D341Med (cell line): ENCODE data around the gene GP5.

Experiments
- DNase-seq: peaks from one replicate; pipeline ENCODE4 v3.0.0; 2012; ENCODE audit warnings: low spot score

The GP5 gene

DNA sequence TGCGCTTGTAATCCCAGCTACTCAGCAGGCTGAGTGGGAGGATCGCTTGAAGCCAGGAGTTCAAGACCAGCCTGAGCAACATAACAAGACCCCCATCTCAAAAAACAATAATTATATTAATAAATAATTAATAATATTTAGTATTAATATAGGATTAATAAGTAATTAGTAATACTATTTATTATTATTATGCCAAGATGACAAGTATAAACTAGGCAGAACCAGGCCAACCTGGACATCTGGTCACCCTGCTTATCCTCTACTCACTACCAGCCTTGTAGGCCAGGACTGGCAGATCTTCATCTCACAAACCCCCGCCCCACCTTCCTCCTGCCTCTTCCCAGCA lies 48.4 kb downstream of the GP5 start:
- DNase-seq, result no peak

DNA sequence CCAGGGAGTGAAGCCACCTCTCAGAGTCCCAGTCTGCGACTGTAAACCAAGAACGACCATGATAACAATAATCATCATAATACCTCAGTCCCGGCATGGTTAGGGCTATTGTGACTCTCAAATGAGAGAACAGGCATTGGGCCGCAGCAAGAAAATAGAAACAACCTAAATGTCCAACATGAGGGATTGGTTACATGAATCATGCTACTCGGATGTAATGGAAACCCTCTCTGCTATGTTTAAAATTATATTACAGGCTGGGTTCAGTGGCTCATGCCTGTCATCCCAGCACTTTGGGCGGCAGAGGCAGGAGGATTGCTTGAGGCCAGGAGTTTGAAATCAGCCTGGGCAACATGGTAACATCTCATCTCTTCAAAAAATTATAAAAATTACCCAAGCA lies 50.7 kb downstream of the GP5 start:
- DNase-seq, result no peak

DNA sequence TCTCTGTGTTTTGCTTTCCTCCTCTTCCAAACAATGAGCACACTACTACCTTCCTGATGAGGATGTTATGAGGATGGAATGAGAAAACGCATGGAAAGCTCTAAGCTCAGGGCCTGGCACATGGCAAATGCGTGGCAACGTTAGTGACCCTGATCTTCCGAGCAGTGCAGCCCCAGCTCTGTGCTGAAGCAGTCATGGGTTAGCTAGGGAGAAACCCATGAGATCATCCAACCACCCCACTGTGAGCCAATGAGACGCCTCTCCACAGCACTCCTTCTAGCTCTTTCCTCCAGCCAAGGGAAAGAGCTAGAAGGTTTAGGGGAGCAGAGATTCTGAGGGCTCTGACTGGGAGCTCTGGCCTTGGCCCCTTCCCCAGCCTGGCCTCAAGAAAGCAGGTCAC lies 52.4 kb downstream of the GP5 start:
- DNase-seq, result no peak

DNA sequence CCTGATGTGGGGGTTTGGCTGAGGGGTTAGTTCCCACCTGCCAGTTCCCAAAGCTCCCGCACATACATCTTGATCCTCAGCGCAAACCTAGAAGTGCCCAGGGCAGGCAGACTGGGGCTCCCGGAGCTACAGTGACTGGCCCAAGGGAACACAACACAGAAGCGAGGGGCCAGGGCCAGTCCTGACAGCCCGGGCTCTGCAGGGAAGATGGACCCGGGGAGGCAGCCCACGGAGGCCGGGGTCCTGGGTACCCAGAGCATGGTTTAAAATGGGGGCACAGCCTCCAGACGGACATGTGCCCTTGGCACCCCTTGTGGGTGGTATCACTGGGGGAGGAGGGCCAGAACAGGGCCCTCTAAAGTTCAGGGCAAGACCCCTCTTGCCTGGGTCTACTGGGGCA lies 53.0 kb downstream of the GP5 start:
- no peak for DNase-seq
